Measurements from ENCODE around the gene DLEC1. TPM values are rescaled to one million over a fixed set of nuclear protein-coding genes. Genes with fewer than 3 reads are reported as not detected.

Gene DLEC1
- polyA plus RNA-seq, 2 of the 4 experiments (the other 2 are of a cell fraction), result 0.10 TPM; not detected in 1

DNA sequence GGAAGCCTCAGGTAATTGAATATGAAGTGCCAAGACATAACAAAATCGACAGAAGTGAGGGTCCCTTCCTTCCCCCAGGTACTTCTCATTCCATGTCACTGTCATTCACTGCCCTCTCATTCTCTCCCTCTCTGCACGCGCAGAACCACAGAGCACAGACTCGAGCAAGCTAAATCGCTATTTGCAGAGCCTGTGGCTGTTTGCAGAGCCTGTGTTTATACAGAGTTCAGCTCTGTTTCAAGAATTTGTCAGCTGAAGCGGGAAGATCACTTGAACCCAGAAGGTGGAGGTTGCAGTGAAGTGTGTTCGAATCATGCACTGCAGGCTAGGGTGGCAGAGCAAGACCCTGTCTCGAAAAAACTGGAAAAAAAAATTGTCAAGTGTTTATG is 45.9 kb upstream of the DLEC1 start:
- Histone ChIP-seq H3K27ac (no peak overlapping the region), H3K4me2 (no peak overlapping the region), H3K4me3 (no peak overlapping the region), H3K9me3 (no peaks in the 10 kb centered on the region), H3K4me1 (peaks cover 3% of the 10 kb centered on the region)
- ChIA-PET POLR2A (no interaction called here), CTCF (interaction anchor here (1.8 kb wide), 1 partner anchor 10 kb away, joined by 6 read pairs; no protein-coding TSS in a partner anchor)
- 40% methylated on average over 8 of the region's 8 CpGs for WGBS (ENCODE audit: missing lambda C conversion rate)
- no peak for TF ChIP-seq HES2 (IDR thresholded peaks at IDR 0.05)
- no peak for TF ChIP-seq MAFK (IDR thresholded peaks at IDR 0.05; ENCODE audit: partially characterized antibody)
- no peak for TF ChIP-seq POLR2A (IDR thresholded peaks at IDR 0.05; ENCODE audit: low read length)
- TF ChIP-seq EP300 (IDR thresholded peaks at IDR 0.05), result no peak
- TF ChIP-seq HDAC2 (IDR thresholded peaks at IDR 0.05), result no peak
- no peak for TF ChIP-seq JUN (IDR thresholded peaks at IDR 0.05)
- TF ChIP-seq ZC3H11A (IDR thresholded peaks at IDR 0.05), result no peak
- no peak for TF ChIP-seq SREBF2 (IDR thresholded peaks at IDR 0.05)
- TF ChIP-seq REST (IDR thresholded peaks at IDR 0.05), result no peak
- no peak for TF ChIP-seq ZFP36 (IDR thresholded peaks at IDR 0.05; ENCODE audit: borderline replicate concordance, partially characterized antibody)
- no peak for TF ChIP-seq NFE2L2 (conservative IDR thresholded peaks at IDR 0.05; ENCODE audit: low read length)
- no peak for TF ChIP-seq EHMT2 (IDR thresholded peaks at IDR 0.05; ENCODE audit: low read depth)
- FAIRE-seq (no peak), DNase-seq (ENCODE audit: low read depth in 1 of 2, low spot score in 1 of 2) (no peak), ATAC-seq (no peak)

- CTCF ChIA-PET, result interaction anchor here (1.8 kb wide), 1 partner anchor 10 kb away, joined by 6 read pairs; no protein-coding TSS in a partner anchor
- 65% methylated on average over 6 of the region's 6 CpGs for WGBS (ENCODE audit: missing lambda C conversion rate)
- DNase-seq (ENCODE audit: low read depth in 1 of 2, low spot score in 1 of 2), result no peak
- POLR2A ChIA-PET, result no interaction called here
- FAIRE-seq, result no peak
- H3K4me1 ChIP-seq, result peaks cover 7% of the 10 kb centered on the region
- H3K4me2 ChIP-seq, result no peak overlapping the region
- TF ChIP-seq RFX5 (IDR thresholded peaks at IDR 0.05) (no peak), NFE2L2 (conservative IDR thresholded peaks at IDR 0.05; ENCODE audit: low read length) (no peak), CBX8 (IDR thresholded peaks at IDR 0.05) (no peak), HOXB13 (CRISPR knock-in tag; IDR thresholded peaks at IDR 0.05; ENCODE audit: low read depth) (no peak)
- TF ChIP-seq, protein P1, sequence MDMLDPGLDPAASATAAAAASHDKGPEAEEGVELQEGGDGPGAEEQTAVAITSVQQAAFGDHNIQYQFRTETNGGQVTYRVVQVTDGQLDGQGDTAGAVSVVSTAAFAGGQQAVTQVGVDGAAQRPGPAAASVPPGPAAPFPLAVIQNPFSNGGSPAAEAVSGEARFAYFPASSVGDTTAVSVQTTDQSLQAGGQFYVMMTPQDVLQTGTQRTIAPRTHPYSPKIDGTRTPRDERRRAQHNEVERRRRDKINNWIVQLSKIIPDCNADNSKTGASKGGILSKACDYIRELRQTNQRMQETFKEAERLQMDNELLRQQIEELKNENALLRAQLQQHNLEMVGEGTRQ (IDR thresholded peaks at IDR 0.05), result no peak
- no peaks in the 10 kb centered on the region for H3K9me3 ChIP-seq
- no peak for ATAC-seq
- no peak overlapping the region for H3K4me3 ChIP-seq
- H3K27ac ChIP-seq, result no peak overlapping the region
These were observed 45.6 kb upstream of the DLEC1 start for GRCh38 chr3:37993460-37993819.

- peaks cover 8% of the 10 kb centered on the region for H3K4me1 ChIP-seq
- no peak overlapping the region for H3K27ac ChIP-seq
- CTCF ChIA-PET, result interaction anchor here (1.8 kb wide), 1 partner anchor 9 kb away, joined by 6 read pairs; no protein-coding TSS in a partner anchor
These were observed 45.0 kb upstream of the DLEC1 start for GRCh38 chr3:37993820-37994638.

More at GRCh38 chr3:37993820-37994638, 45.0 kb upstream of the DLEC1 start:
- no peak for DNase-seq (ENCODE audit: low read depth in 1 of 2, low spot score in 1 of 2)
- WGBS (ENCODE audit: missing lambda C conversion rate), result 90% methylated on average over 32 of the region's 49 CpGs
- no peak overlapping the region for H3K4me3 ChIP-seq
- no peak for FAIRE-seq
- no peak overlapping the region for H3K4me2 ChIP-seq
- H3K9me3 ChIP-seq, result no peaks in the 10 kb centered on the region
- POLR2A ChIA-PET, result no interaction called here
- TF ChIP-seq CHD2 (IDR thresholded peaks at IDR 0.05; ENCODE audit: low read length, partially characterized antibody) (no peak), MAFK (IDR thresholded peaks at IDR 0.05; ENCODE audit: partially characterized antibody) (no peak), RCOR1 (IDR thresholded peaks at IDR 0.05; ENCODE audit: low read depth, low read length) (no peak), JUNB (IDR thresholded peaks at IDR 0.05) (no peak), ZC3H11A (IDR thresholded peaks at IDR 0.05) (no peak), POLR2AphosphoS2 (conservative IDR thresholded peaks at IDR 0.05; ENCODE audit: low read length) (no peak)
- ATAC-seq, result no peak

Measured in A549 (cell line).